Neutrophil (primary cell): ENCODE measurements around the gene PCARE.

Experiments used
- H3K27ac ChIP-seq: fragments of 200-600 bp; sonication (generic); 2 replicates; pipeline ENCODE4 v1.5.1; 2016; ENCODE audit warnings: mild to moderate bottlenecking, moderate library complexity
- H3K27me3 ChIP-seq: fragments of 200-600 bp; sonication (generic); 2 replicates; pipeline ENCODE4 v1.6.0; 2016; ENCODE audit warnings: mild to moderate bottlenecking
- H3K36me3 ChIP-seq: fragments of 200-600 bp; sonication (generic); 2 replicates; pipeline ENCODE4 v1.5.1; 2017
- H3K4me1 ChIP-seq, 2 experiments: fragments of 200-600 bp in 1 of 2; sonication (generic) in 1 of 2; 1 replicate in 1 of 2; 2 replicates in 1 of 2; pipeline versions ENCODE4 v1.5.1 to v1.6.1; 2013 to 2016; ENCODE audit warnings: low read depth in 1 of 2, low read length in 1 of 2, mild to moderate bottlenecking in 1 of 2, moderate library complexity in 1 of 2; ENCODE audit not compliant: control insufficient read depth in 1 of 2, insufficient read depth in 1 of 2
- H3K4me3 ChIP-seq, 2 experiments: fragments of 200-600 bp in 1 of 2; sonication (generic) in 1 of 2; 1 replicate in 1 of 2; 2 replicates in 1 of 2; pipeline ENCODE4 v1.5.1; 2013 to 2016; ENCODE audit warnings: low read depth in 1 of 2, low read length in 1 of 2, mild to moderate bottlenecking in 1 of 2, moderate library complexity in 1 of 2
- H3K9me3 ChIP-seq: fragments of 200-600 bp; sonication (generic); 2 replicates; pipeline ENCODE4 v1.5.1; 2016
- TF ChIP-seq, protein P1 (sequence below): fragments of 200-600 bp; sonication (generic); IDR thresholded peaks from 2 replicates; pipeline ENCODE4 v1.5.1; 2016; ENCODE audit warnings: antibody characterized with exemption

PCARE gene

DNA sequence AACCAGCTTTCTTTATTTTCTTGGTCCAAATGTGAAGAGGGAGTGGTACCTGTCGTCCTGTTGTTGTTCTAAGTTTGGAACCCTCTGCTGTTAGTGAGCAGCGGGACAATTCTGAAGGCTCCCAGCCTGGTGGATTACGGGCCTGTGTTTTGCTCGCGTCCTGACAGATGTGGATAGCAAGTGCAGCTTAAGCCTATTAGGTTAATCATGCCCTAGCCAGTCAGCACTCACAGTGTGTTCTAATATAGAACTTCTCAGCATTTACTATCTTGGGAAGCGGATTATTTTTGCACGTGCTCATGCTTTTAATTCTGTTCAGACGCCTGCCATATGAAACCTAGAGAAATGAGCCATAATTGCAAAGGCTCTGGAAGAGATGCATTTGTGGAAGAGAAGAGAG lies at the start of gene PCARE:
TSS of gene PCARE (minus strand) at position 113 of the 400 bp plus-strand sequence. CDS start 262 bp downstream, outside the sequence.
- Histone ChIP-seq H3K36me3 (no peaks in the 10 kb centered on the region), H3K4me1 (no peaks in the 10 kb centered on the region), H3K9me3 (no peaks in the 10 kb centered on the region), H3K4me3 (no peak within 1 kb of the TSS), H3K27me3 (no peaks in the 10 kb centered on the region), H3K27ac (no peak within 1 kb of the TSS)
- TF ChIP-seq, protein P1, sequence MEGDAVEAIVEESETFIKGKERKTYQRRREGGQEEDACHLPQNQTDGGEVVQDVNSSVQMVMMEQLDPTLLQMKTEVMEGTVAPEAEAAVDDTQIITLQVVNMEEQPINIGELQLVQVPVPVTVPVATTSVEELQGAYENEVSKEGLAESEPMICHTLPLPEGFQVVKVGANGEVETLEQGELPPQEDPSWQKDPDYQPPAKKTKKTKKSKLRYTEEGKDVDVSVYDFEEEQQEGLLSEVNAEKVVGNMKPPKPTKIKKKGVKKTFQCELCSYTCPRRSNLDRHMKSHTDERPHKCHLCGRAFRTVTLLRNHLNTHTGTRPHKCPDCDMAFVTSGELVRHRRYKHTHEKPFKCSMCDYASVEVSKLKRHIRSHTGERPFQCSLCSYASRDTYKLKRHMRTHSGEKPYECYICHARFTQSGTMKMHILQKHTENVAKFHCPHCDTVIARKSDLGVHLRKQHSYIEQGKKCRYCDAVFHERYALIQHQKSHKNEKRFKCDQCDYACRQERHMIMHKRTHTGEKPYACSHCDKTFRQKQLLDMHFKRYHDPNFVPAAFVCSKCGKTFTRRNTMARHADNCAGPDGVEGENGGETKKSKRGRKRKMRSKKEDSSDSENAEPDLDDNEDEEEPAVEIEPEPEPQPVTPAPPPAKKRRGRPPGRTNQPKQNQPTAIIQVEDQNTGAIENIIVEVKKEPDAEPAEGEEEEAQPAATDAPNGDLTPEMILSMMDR: no peak

DNA sequence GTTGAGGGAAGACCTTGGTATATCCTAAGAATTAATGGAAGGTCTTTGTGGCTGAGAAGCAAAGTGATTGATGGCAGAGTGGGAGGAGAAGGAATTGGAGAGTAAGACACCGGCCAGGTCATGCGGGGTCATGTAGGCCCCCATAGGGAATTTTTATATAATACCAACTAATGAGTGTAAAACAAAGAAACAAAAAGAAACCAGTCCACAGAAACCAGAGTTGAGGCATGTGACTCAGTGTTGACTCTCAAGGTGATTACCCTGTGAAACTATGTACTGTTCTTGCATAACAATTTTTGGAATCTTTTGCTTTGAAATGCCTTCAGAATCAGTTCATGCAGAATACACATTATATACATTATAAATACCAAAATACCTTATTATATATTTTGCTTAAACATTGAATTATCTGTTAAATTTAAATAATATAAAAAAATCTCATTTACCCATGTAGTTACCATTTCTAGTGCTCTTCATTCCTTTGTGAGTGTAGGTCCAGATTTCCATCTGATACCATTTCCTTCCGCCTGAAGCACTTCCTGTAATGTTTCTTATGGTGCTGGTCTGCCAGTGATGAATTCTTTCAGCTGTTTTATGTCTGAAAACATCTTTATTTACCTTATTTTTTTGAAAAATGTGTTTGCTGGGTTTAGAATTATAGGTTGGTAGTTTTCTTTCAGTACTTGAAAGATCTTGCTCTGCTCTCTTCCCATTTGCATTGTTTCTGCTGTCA lies 49.5 kb upstream of the PCARE start:
- no peak overlapping the region for H3K27ac ChIP-seq

DNA sequence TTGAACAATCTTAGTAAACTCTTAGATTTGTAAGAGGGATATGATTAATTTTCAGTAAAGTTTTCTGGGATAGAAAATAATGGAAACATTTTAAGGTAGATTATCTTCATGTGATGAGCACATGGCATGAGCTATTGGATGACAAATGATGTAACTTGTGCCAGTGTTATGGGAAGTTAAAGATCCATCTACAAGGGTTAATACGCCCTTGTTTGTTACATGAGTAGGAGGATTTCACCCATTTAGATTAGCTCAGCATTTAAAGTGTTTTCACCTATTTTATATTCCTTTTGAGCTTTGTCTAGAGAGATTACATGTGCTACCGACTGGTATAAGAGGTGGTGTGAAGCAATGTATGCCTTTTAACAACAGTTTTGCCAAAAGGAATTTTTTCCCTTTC lies 46.5 kb upstream of the PCARE start:
- Histone ChIP-seq H3K4me1 (peaks cover 6 to 9% of the 10 kb centered on the region in 2 experiments), H3K36me3 (no peaks in the 10 kb centered on the region), H3K9me3 (no peaks in the 10 kb centered on the region), H3K27ac (no peak overlapping the region), H3K4me3 (no peak overlapping the region), H3K27me3 (peaks cover 19% of the 10 kb centered on the region)
- TF ChIP-seq, protein P1: no peak

More for the DNA sequence above, 49.5 kb upstream of the PCARE start:
- Histone ChIP-seq H3K4me1 (no peaks in the 10 kb centered on the region), H3K9me3 (no peaks in the 10 kb centered on the region), H3K4me3 (no peak overlapping the region), H3K27me3 (no peaks in the 10 kb centered on the region), H3K36me3 (no peaks in the 10 kb centered on the region)
- TF ChIP-seq, protein P1: no peak

DNA sequence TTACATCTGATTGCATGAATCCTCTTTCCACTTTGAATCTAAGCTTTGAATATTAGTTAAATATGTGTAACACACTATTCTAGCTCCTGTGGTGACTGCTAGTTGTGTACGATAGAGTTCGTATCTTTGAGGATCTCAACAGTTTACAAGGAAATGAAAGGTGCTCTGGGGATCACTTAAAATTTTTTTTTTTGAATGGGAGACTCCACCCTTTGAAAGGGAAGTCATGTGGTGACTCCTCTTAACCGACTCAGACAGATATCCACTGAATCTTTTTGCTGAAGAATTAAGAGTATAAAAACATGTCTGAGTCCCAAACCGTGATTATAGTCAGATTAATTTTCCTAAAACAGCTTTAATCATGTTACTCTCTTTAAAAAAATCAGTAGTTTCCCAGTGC lies 44.9 kb upstream of the PCARE start:
- H3K27me3 ChIP-seq: peaks cover 35% of the 10 kb centered on the region
- no peaks in the 10 kb centered on the region for H3K9me3 ChIP-seq
- H3K4me1 ChIP-seq: peaks cover 12 to 16% of the 10 kb centered on the region in 2 experiments
- H3K27ac ChIP-seq: no peak overlapping the region
- H3K4me3 ChIP-seq: no peak overlapping the region
- TF ChIP-seq, protein P1: no peak
- no peaks in the 10 kb centered on the region for H3K36me3 ChIP-seq

DNA sequence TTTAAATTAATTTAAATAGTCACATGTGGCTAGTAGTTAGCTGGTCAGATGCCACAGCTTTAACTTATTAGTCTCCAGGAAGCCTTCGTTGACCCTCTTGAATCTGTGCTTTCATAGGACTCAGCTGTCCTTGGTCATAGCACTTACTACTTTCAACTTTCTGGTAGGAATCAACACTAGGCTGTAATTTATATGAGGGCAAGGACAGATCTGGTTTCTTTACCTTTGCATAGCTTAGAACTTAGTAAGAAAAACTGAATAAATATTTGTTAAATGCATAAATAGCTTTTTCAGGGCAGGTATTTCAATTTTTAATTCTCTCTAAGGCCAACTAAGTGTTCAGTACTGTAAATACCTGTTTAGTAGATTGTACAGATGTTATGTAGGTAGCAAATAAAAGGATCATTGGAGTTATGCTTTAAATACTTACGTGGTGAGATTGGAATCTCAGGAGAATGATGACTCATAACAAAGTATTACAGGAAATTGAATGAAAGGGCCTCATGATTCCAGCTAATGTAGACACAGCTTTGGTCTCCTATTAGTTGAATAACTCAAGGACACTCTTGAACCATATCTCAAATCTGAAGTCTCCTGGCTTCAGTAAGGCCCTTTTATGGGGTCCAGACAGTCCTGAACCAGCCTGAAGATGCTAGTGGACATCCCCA lies 43.4 kb upstream of the PCARE start:
- peaks cover 12 to 16% of the 10 kb centered on the region in 2 experiments for H3K4me1 ChIP-seq
- no peak overlapping the region for H3K4me3 ChIP-seq
- no peaks in the 10 kb centered on the region for H3K9me3 ChIP-seq
- no peak overlapping the region for H3K27ac ChIP-seq
- no peaks in the 10 kb centered on the region for H3K36me3 ChIP-seq
- TF ChIP-seq, protein P1: no peak
- peaks cover 50% of the 10 kb centered on the region for H3K27me3 ChIP-seq
